SK-N-SH treated with all-trans-retinoic acid at 6 μM for 48 hours (cell line): ENCODE data around the gene PAQR5.

Experiments
- ATAC-seq: fragments of 200-7000 bp; cut with Tn5 transposase; 3 replicates; pipeline ENCODE4 v1.9.1; 2020; ENCODE audit warnings: mild to moderate bottlenecking, moderate library complexity
- ARNTL ChIP-seq: fragments of 450-650 bp; formaldehyde crosslinking; IDR thresholded peaks from 2 replicates; pipeline ENCODE4 v1.5.0; 2020; ENCODE audit warnings: low read depth, mild to moderate bottlenecking, moderate library complexity, borderline replicate concordance
- BACH2 ChIP-seq: fragments of 250-450 bp; sonication (Bioruptor Pico); IDR thresholded peaks from 2 replicates; pipeline ENCODE4 v1.9.0; 2021; ENCODE audit warnings: mild to moderate bottlenecking, borderline replicate concordance
- CSDC2 ChIP-seq: fragments of 250-450 bp; sonication (Bioruptor Pico); IDR thresholded peaks from 2 replicates; pipeline ENCODE4 v1.5.0; 2020; ENCODE audit warnings: mild to moderate bottlenecking, moderate library complexity
- ESRRG ChIP-seq: fragments of 250-450 bp; sonication (Bioruptor Pico); IDR thresholded peaks from 2 replicates; pipeline ENCODE4 v1.6.1; 2021; ENCODE audit warnings: mild to moderate bottlenecking
- GLIS3 ChIP-seq: fragments of 250-450 bp; sonication (Bioruptor Pico); IDR thresholded peaks from 2 replicates; pipeline ENCODE4 v1.5.0; 2020; ENCODE audit warnings: mild to moderate bottlenecking, moderate library complexity
- ISL1 ChIP-seq: fragments of 250-450 bp; sonication (Bioruptor Pico); IDR thresholded peaks from 2 replicates; pipeline ENCODE4 v2.1.2; 2022; ENCODE audit warnings: mild to moderate bottlenecking, moderate library complexity
- OSR1 ChIP-seq: fragments of 250-450 bp; sonication (Bioruptor Pico); IDR thresholded peaks from 2 replicates; pipeline ENCODE4 v1.8.0; 2022; ENCODE audit warnings: moderate library complexity, mild to moderate bottlenecking, inconsistent platforms
- PATZ1 ChIP-seq: fragments of 250-450 bp; sonication (Bioruptor Pico); IDR thresholded peaks from 2 replicates; pipeline ENCODE4 v1.8.0; 2020; ENCODE audit warnings: mild to moderate bottlenecking, moderate library complexity, borderline replicate concordance
- PPARA ChIP-seq: fragments of 250-450 bp; sonication (Bioruptor Pico); IDR thresholded peaks from 2 replicates; pipeline ENCODE4 v1.5.0; 2020; ENCODE audit warnings: mild to moderate bottlenecking, borderline replicate concordance
- RARB ChIP-seq: fragments of 250-450 bp; sonication (Bioruptor Pico); IDR thresholded peaks from 2 replicates; pipeline ENCODE4 v1.8.0; 2021; ENCODE audit warnings: mild to moderate bottlenecking, moderate library complexity
- SNAI2 ChIP-seq: fragments of 250-450 bp; sonication (Bioruptor Pico); IDR thresholded peaks from 2 replicates; pipeline ENCODE4 v1.5.0; 2020; ENCODE audit warnings: mild to moderate bottlenecking, moderate library complexity
- TCF4 ChIP-seq: fragments of 250-450 bp; sonication (Bioruptor Pico); IDR thresholded peaks from 2 replicates; pipeline ENCODE4 v1.8.0; 2021; ENCODE audit warnings: mild to moderate bottlenecking, moderate library complexity, borderline replicate concordance
- TOX ChIP-seq: fragments of 250-450 bp; sonication (Bioruptor Pico); IDR thresholded peaks from 2 replicates; pipeline ENCODE4 v1.8.0; 2021; ENCODE audit warnings: mild to moderate bottlenecking, moderate library complexity, borderline replicate concordance
- ZC3H10 ChIP-seq: fragments of 250-450 bp; sonication (Bioruptor Pico); IDR thresholded peaks from 2 replicates; pipeline ENCODE4 v1.5.1; 2021; ENCODE audit warnings: mild to moderate bottlenecking, moderate library complexity
- ZFP30 ChIP-seq: fragments of 450-650 bp; formaldehyde crosslinking; IDR thresholded peaks from 2 replicates; pipeline ENCODE4 v1.5.0; 2022; ENCODE audit warnings: mild to moderate bottlenecking, moderate library complexity
- ZNF565 ChIP-seq: fragments of 450-650 bp; formaldehyde crosslinking; conservative IDR thresholded peaks from 2 replicates; pipeline ENCODE4 v1.5.0; 2020; ENCODE audit warnings: low read depth, mild to moderate bottlenecking, moderate library complexity
- ZNF70 ChIP-seq: fragments of 450-650 bp; formaldehyde crosslinking; IDR thresholded peaks from 2 replicates; pipeline ENCODE4 v1.5.0; 2020; ENCODE audit warnings: mild to moderate bottlenecking, moderate library complexity
- ZNF8 ChIP-seq: fragments of 450-650 bp; formaldehyde crosslinking; IDR thresholded peaks from 2 replicates; pipeline ENCODE4 v1.5.0; 2020; ENCODE audit warnings: mild to moderate bottlenecking, moderate library complexity
- TF ChIP-seq, protein P1 (sequence below): fragments of 250-450 bp; sonication (Bioruptor Pico); IDR thresholded peaks from 2 replicates; pipeline ENCODE4 v1.5.0; 2020; ENCODE audit warnings: mild to moderate bottlenecking, moderate library complexity
- TF ChIP-seq, protein P2 (sequence below): fragments of 250-450 bp; sonication (Bioruptor Pico); IDR thresholded peaks from 2 replicates; pipeline ENCODE4 v1.8.0; 2021; ENCODE audit warnings: low read depth, mild to moderate bottlenecking, moderate library complexity, borderline replicate concordance
- TF ChIP-seq, protein P3 (sequence below): fragments of 250-450 bp; sonication (Bioruptor Pico); IDR thresholded peaks from 2 replicates; pipeline ENCODE4 v1.5.1; 2021; ENCODE audit warnings: mild to moderate bottlenecking, moderate library complexity

PAQR5 gene

GRCh38 chr15:69369631-69370030 is 70.9 kb downstream of the PAQR5 start (continued):
- TF ChIP-seq ZC3H10 = no peak

DNA sequence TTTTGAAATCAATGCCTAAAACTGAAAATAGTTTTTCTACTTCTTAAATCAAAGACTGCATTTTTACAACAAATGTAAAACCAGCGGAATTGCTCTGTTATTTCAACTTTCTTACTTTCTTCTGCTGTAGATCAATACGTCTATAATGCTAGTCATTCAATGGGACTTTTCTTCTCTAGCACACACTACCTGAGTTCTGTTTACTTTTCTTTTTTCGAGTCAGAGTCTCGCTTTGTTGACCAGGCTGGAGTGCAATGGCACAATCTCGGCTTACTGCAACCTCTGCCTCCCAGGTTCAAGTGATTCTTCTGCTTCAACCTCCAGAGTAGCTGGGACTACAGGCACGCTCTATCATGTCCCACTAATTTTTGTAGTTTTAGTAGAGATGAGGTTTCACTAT is 74.7 kb downstream of the PAQR5 start:
- TF ChIP-seq SNAI2 (CRISPR knock-in tag) (no peak), ISL1 (CRISPR knock-in tag) (no peak), BACH2 (CRISPR knock-in tag) (no peak), GLIS3 (no peak)
- TF ChIP-seq, protein P1, sequence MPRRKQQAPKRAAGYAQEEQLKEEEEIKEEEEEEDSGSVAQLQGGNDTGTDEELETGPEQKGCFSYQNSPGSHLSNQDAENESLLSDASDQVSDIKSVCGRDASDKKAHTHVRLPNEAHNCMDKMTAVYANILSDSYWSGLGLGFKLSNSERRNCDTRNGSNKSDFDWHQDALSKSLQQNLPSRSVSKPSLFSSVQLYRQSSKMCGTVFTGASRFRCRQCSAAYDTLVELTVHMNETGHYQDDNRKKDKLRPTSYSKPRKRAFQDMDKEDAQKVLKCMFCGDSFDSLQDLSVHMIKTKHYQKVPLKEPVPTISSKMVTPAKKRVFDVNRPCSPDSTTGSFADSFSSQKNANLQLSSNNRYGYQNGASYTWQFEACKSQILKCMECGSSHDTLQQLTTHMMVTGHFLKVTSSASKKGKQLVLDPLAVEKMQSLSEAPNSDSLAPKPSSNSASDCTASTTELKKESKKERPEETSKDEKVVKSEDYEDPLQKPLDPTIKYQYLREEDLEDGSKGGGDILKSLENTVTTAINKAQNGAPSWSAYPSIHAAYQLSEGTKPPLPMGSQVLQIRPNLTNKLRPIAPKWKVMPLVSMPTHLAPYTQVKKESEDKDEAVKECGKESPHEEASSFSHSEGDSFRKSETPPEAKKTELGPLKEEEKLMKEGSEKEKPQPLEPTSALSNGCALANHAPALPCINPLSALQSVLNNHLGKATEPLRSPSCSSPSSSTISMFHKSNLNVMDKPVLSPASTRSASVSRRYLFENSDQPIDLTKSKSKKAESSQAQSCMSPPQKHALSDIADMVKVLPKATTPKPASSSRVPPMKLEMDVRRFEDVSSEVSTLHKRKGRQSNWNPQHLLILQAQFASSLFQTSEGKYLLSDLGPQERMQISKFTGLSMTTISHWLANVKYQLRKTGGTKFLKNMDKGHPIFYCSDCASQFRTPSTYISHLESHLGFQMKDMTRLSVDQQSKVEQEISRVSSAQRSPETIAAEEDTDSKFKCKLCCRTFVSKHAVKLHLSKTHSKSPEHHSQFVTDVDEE (CRISPR knock-in tag) = no peak
- no peak for ATAC-seq

GRCh38 chr15:69375151-69375790 is 76.6 kb downstream of the PAQR5 start:
- no peak for TF ChIP-seq ESRRG (CRISPR knock-in tag)
- TF ChIP-seq, protein P2, sequence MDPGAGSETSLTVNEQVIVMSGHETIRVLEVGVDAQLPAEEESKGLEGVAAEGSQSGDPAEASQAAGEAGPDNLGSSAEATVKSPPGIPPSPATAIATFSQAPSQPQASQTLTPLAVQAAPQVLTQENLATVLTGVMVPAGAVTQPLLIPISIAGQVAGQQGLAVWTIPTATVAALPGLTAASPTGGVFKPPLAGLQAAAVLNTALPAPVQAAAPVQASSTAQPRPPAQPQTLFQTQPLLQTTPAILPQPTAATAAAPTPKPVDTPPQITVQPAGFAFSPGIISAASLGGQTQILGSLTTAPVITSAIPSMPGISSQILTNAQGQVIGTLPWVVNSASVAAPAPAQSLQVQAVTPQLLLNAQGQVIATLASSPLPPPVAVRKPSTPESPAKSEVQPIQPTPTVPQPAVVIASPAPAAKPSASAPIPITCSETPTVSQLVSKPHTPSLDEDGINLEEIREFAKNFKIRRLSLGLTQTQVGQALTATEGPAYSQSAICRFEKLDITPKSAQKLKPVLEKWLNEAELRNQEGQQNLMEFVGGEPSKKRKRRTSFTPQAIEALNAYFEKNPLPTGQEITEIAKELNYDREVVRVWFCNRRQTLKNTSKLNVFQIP (CRISPR knock-in tag) = no peak
- TF ChIP-seq TOX = no peak
- TF ChIP-seq BACH2 (CRISPR knock-in tag) = no peak
- no peak for TF ChIP-seq PPARA (CRISPR knock-in tag)
- TF ChIP-seq PATZ1 = no peak
- no peak for TF ChIP-seq TCF4 (CRISPR knock-in tag)
- TF ChIP-seq, protein P3, sequence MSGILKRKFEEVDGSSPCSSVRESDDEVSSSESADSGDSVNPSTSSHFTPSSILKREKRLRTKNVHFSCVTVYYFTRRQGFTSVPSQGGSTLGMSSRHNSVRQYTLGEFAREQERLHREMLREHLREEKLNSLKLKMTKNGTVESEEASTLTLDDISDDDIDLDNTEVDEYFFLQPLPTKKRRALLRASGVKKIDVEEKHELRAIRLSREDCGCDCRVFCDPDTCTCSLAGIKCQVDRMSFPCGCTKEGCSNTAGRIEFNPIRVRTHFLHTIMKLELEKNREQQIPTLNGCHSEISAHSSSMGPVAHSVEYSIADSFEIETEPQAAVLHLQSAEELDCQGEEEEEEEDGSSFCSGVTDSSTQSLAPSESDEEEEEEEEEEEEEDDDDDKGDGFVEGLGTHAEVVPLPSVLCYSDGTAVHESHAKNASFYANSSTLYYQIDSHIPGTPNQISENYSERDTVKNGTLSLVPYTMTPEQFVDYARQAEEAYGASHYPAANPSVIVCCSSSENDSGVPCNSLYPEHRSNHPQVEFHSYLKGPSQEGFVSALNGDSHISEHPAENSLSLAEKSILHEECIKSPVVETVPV (CRISPR knock-in tag) = no peak
- no peak for TF ChIP-seq GLIS3
- no peak for TF ChIP-seq ZNF565 (CRISPR knock-in tag)
- no peak for TF ChIP-seq ZC3H10
- no peak for TF ChIP-seq RARB (CRISPR knock-in tag)
- no peak for TF ChIP-seq ARNTL (CRISPR knock-in tag)
- no peak for TF ChIP-seq ZNF8 (CRISPR knock-in tag)
- TF ChIP-seq OSR1 (CRISPR knock-in tag) = no peak
- TF ChIP-seq CSDC2 (CRISPR knock-in tag) = no peak
- no peak for TF ChIP-seq ISL1 (CRISPR knock-in tag)
- ATAC-seq = no peak

GRCh38 chr15:69377216-69377970 is 78.7 kb downstream of the PAQR5 start:
- ATAC-seq = no peak
- TF ChIP-seq ZNF70 (CRISPR knock-in tag) = no peak
- TF ChIP-seq ZFP30 = no peak
- TF ChIP-seq, protein P1 (CRISPR knock-in tag) = no peak
- TF ChIP-seq, protein P2 (CRISPR knock-in tag) = no peak
- TF ChIP-seq, all 23 proteins: peak for 0
